ENCODE data around the gene DCAF11. TPM values are rescaled to one million over a fixed set of nuclear protein-coding genes. Genes with fewer than 3 reads are reported as not detected.

The DCAF11 gene
- total RNA-seq, 1 experiment from 2014 or later = 48.8 TPM

GRCh38 chr14:24151404-24152080, 37.0 kb downstream of the DCAF11 start:
- no peaks in the 10 kb centered on the region for H3K27me3 Mint-ChIP-seq (ENCODE audit: insufficient read depth, unreplicated experiment)
- no peaks in the 10 kb centered on the region for H3K9me3 Mint-ChIP-seq (ENCODE audit: unreplicated experiment)
- TF ChIP-seq CTCF (IDR thresholded peaks at IDR 0.05; ENCODE audit: unreplicated experiment) = no peak
- no peaks in the 10 kb centered on the region for H3K4me1 Mint-ChIP-seq (ENCODE audit: insufficient read depth, unreplicated experiment)
- H3K4me3 Mint-ChIP-seq (ENCODE audit: unreplicated experiment) = no peak overlapping the region
- POLR2A ChIA-PET = interaction anchor here (0.9 to 2.6 kb wide), 3 partner anchors 10 to 16 kb away, joined by 3 to 9 read pairs (median 4); partner anchors contain the start of genes EMC9, IRF9 and PSME1
- no peak overlapping the region for H3K27ac Mint-ChIP-seq (ENCODE audit: low read depth, unreplicated experiment)
- intact Hi-C loops (cut with micrococcal nuclease) = no loop called here
- no peak for DNase-seq (ENCODE audit: unreplicated experiment)
- CTCF ChIA-PET = interaction anchor here (0.7 to 10.3 kb wide), 5 partner anchors 9 to 592 kb away, joined by 3 to 141 read pairs (median 3); partner anchors contain the start of gene IRF9
- no TSS peak for BruUV-seq (replicated peaks)
- H3K36me3 Mint-ChIP-seq (ENCODE audit: insufficient read depth, unreplicated experiment) = peaks cover 66% of the 10 kb centered on the region

- ChIA-PET CTCF (interaction anchor here (1.0 kb wide), 1 partner anchor 178 kb away, joined by 3 read pairs; no protein-coding TSS in a partner anchor), POLR2A (interaction anchor here (0.7 to 4.6 kb wide), 5 partner anchors 8 to 45 kb away, joined by 3 to 14 read pairs (median 3); partner anchors contain the start of genes EMC9, PSME2 and RNF31)
- Mint-ChIP-seq H3K9me3 (ENCODE audit: unreplicated experiment) (no peaks in the 10 kb centered on the region), H3K4me1 (ENCODE audit: insufficient read depth, unreplicated experiment) (peaks cover 2% of the 10 kb centered on the region), H3K36me3 (ENCODE audit: insufficient read depth, unreplicated experiment) (peaks cover 75% of the 10 kb centered on the region), H3K4me3 (ENCODE audit: unreplicated experiment) (no peak overlapping the region), H3K27ac (ENCODE audit: low read depth, unreplicated experiment) (no peak overlapping the region), H3K27me3 (ENCODE audit: insufficient read depth, unreplicated experiment) (no peaks in the 10 kb centered on the region)
- intact Hi-C loops (cut with micrococcal nuclease) = no loop called here
- no TSS peak for BruUV-seq (replicated peaks)
- TF ChIP-seq CTCF (IDR thresholded peaks at IDR 0.05; ENCODE audit: unreplicated experiment) = no peak
- no peak for DNase-seq (ENCODE audit: unreplicated experiment)
Observed at GRCh38 chr14:24155100-24155499, 40.5 kb downstream of the DCAF11 start.

- no peak overlapping the region for H3K27ac Mint-ChIP-seq (ENCODE audit: low read depth, unreplicated experiment)
- no peaks in the 10 kb centered on the region for H3K27me3 Mint-ChIP-seq (ENCODE audit: insufficient read depth, unreplicated experiment)
- BruUV-seq (replicated peaks) = no TSS peak
- POLR2A ChIA-PET = interaction anchor here (0.7 to 4.6 kb wide), 4 partner anchors 10 to 43 kb away, joined by 3 to 14 read pairs (median 4); partner anchors contain the start of genes PSME2 and RNF31
- CTCF ChIA-PET = interaction anchor here (1.0 to 6.8 kb wide), 2 partner anchors 9 to 31 kb away, joined by 3 to 141 read pairs; partner anchors contain the start of genes PSME2 and RNF31
- TF ChIP-seq CTCF (IDR thresholded peaks at IDR 0.05; ENCODE audit: unreplicated experiment) = no peak
- H3K36me3 Mint-ChIP-seq (ENCODE audit: insufficient read depth, unreplicated experiment) = peaks cover 81% of the 10 kb centered on the region
- no peaks in the 10 kb centered on the region for H3K9me3 Mint-ChIP-seq (ENCODE audit: unreplicated experiment)
- no peak overlapping the region for H3K4me3 Mint-ChIP-seq (ENCODE audit: unreplicated experiment)
- no peak for DNase-seq (ENCODE audit: unreplicated experiment)
- peaks cover 11% of the 10 kb centered on the region for H3K4me1 Mint-ChIP-seq (ENCODE audit: insufficient read depth, unreplicated experiment)
- intact Hi-C loops (cut with micrococcal nuclease) = no loop called here
Observed at GRCh38 chr14:24156840-24157239, 42.3 kb downstream of the DCAF11 start.

GRCh38 chr14:24157331-24157730, 42.8 kb downstream of the DCAF11 start:
- no TSS peak for BruUV-seq (replicated peaks)
- Mint-ChIP-seq H3K27me3 (ENCODE audit: insufficient read depth, unreplicated experiment) (no peaks in the 10 kb centered on the region), H3K4me1 (ENCODE audit: insufficient read depth, unreplicated experiment) (peaks cover 11% of the 10 kb centered on the region), H3K36me3 (ENCODE audit: insufficient read depth, unreplicated experiment) (peaks cover 81% of the 10 kb centered on the region), H3K9me3 (ENCODE audit: unreplicated experiment) (no peaks in the 10 kb centered on the region), H3K4me3 (ENCODE audit: unreplicated experiment) (no peak overlapping the region), H3K27ac (ENCODE audit: low read depth, unreplicated experiment) (no peak overlapping the region)
- DNase-seq (ENCODE audit: unreplicated experiment) = no peak
- POLR2A ChIA-PET = interaction anchor here (0.8 to 4.6 kb wide), 3 partner anchors 10 to 44 kb away, joined by 3 to 14 read pairs (median 3); partner anchors contain the start of genes PSME2 and RNF31
- CTCF ChIA-PET = interaction anchor here (1.0 to 6.8 kb wide), 2 partner anchors 9 to 31 kb away, joined by 3 to 141 read pairs; partner anchors contain the start of genes PSME2 and RNF31
- no peak for TF ChIP-seq CTCF (IDR thresholded peaks at IDR 0.05; ENCODE audit: unreplicated experiment)
- intact Hi-C loops (cut with micrococcal nuclease) = no loop called here
